Measurements from ENCODE around the gene MEOX2. TPM values are rescaled to one million over a fixed set of nuclear protein-coding genes. Genes with fewer than 3 reads are reported as not detected.

MEOX2 gene
- total RNA-seq, 1 experiment from 2014 or later: not detected

DNA sequence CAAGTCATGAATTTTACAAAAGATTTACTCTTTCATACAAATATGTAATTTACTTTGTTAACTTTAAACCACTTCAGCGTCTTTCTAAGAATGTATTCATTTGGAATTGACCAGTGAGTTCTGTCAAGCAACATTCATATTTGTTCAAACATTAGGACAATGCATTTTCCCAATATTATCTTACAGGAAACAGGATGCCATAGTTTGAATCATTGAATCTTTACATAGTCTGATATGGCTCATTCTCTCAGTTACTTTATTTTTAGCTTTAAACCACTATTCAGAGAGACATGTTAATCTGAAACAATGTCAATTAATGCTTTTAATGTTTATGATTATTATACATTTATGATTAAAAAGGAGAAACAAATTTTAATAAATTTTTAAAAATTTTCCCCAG lies 21.1 kb upstream of the MEOX2 start:
- Mint-ChIP-seq H3K4me3 (ENCODE audit: unreplicated experiment) (no peak overlapping the region), H3K4me1 (ENCODE audit: insufficient read depth, unreplicated experiment) (no peaks in the 10 kb centered on the region), H3K9me3 (ENCODE audit: unreplicated experiment) (no peaks in the 10 kb centered on the region), H3K27ac (ENCODE audit: low read depth, unreplicated experiment) (no peak overlapping the region), H3K36me3 (ENCODE audit: insufficient read depth, unreplicated experiment) (no peaks in the 10 kb centered on the region), H3K27me3 (ENCODE audit: insufficient read depth, unreplicated experiment) (peaks cover 60% of the 10 kb centered on the region)
- CTCF ChIA-PET: no interaction called here
- intact Hi-C loops (cut with micrococcal nuclease): no loop called here
- BruUV-seq (replicated peaks): no TSS peak
- DNase-seq (ENCODE audit: unreplicated experiment): no peak
- POLR2A ChIA-PET: no interaction called here
- TF ChIP-seq, protein P1, sequence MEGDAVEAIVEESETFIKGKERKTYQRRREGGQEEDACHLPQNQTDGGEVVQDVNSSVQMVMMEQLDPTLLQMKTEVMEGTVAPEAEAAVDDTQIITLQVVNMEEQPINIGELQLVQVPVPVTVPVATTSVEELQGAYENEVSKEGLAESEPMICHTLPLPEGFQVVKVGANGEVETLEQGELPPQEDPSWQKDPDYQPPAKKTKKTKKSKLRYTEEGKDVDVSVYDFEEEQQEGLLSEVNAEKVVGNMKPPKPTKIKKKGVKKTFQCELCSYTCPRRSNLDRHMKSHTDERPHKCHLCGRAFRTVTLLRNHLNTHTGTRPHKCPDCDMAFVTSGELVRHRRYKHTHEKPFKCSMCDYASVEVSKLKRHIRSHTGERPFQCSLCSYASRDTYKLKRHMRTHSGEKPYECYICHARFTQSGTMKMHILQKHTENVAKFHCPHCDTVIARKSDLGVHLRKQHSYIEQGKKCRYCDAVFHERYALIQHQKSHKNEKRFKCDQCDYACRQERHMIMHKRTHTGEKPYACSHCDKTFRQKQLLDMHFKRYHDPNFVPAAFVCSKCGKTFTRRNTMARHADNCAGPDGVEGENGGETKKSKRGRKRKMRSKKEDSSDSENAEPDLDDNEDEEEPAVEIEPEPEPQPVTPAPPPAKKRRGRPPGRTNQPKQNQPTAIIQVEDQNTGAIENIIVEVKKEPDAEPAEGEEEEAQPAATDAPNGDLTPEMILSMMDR (IDR thresholded peaks at IDR 0.05; ENCODE audit: unreplicated experiment): no peak

DNA sequence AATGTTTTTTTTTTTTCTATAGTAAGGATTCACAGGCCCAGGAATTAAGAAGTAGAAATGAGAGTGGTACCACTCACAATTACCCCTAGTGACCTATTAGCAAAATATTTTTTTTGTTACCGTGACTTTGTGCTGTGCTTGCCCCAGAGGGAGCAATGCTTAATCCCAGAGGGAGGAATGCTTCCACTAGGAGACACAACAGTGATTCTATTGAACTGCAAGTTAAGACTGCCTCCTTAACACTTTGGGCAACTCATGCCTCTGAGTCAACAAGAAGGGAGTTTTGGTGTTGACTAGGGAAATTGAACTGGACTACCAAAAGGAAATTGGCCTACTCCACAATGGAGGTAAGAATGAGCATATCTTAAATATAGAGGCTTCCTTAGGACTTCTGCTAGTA lies 17.2 kb upstream of the MEOX2 start:
- H3K27ac Mint-ChIP-seq (ENCODE audit: low read depth, unreplicated experiment): no peak overlapping the region
- DNase-seq (ENCODE audit: unreplicated experiment): no peak
- no peaks in the 10 kb centered on the region for H3K36me3 Mint-ChIP-seq (ENCODE audit: insufficient read depth, unreplicated experiment)
- CTCF ChIA-PET: no interaction called here
- TF ChIP-seq, protein P1 (IDR thresholded peaks at IDR 0.05; ENCODE audit: unreplicated experiment): no peak
- H3K27me3 Mint-ChIP-seq (ENCODE audit: insufficient read depth, unreplicated experiment): peaks cover 57% of the 10 kb centered on the region
- no peak overlapping the region for H3K4me3 Mint-ChIP-seq (ENCODE audit: unreplicated experiment)
- BruUV-seq (replicated peaks): no TSS peak
- no peaks in the 10 kb centered on the region for H3K9me3 Mint-ChIP-seq (ENCODE audit: unreplicated experiment)
- intact Hi-C loops (cut with micrococcal nuclease): no loop called here
- POLR2A ChIA-PET: no interaction called here
- no peaks in the 10 kb centered on the region for H3K4me1 Mint-ChIP-seq (ENCODE audit: insufficient read depth, unreplicated experiment)

GRCh38 chr7:15692501-15693020 lies 6.1 kb upstream of the MEOX2 start:
- CTCF ChIA-PET: interaction anchor here (0.6 kb wide), 2 partner anchors 29 to 1284 kb away, joined by 3 to 5 read pairs; no protein-coding TSS in a partner anchor
- no peaks in the 10 kb centered on the region for H3K4me1 Mint-ChIP-seq (ENCODE audit: insufficient read depth, unreplicated experiment)
- no peak overlapping the region for H3K27ac Mint-ChIP-seq (ENCODE audit: low read depth, unreplicated experiment)
- TF ChIP-seq, protein P1 (IDR thresholded peaks at IDR 0.05; ENCODE audit: unreplicated experiment): no peak
- intact Hi-C loops (cut with micrococcal nuclease): no loop called here
- POLR2A ChIA-PET: no interaction called here
- peaks cover 73% of the 10 kb centered on the region for H3K27me3 Mint-ChIP-seq (ENCODE audit: insufficient read depth, unreplicated experiment)
- H3K9me3 Mint-ChIP-seq (ENCODE audit: unreplicated experiment): no peaks in the 10 kb centered on the region
- no peaks in the 10 kb centered on the region for H3K36me3 Mint-ChIP-seq (ENCODE audit: insufficient read depth, unreplicated experiment)
- BruUV-seq (replicated peaks): no TSS peak
- no peak for DNase-seq (ENCODE audit: unreplicated experiment)
- no peak overlapping the region for H3K4me3 Mint-ChIP-seq (ENCODE audit: unreplicated experiment)

- TF ChIP-seq, protein P1 (IDR thresholded peaks at IDR 0.05; ENCODE audit: unreplicated experiment): no peak
- CTCF ChIA-PET: no interaction called here
- H3K27ac Mint-ChIP-seq (ENCODE audit: low read depth, unreplicated experiment): no peak overlapping the region
- no peaks in the 10 kb centered on the region for H3K9me3 Mint-ChIP-seq (ENCODE audit: unreplicated experiment)
- no peak for DNase-seq (ENCODE audit: unreplicated experiment)
- H3K4me3 Mint-ChIP-seq (ENCODE audit: unreplicated experiment): no peak overlapping the region
- H3K4me1 Mint-ChIP-seq (ENCODE audit: insufficient read depth, unreplicated experiment): no peaks in the 10 kb centered on the region
- POLR2A ChIA-PET: no interaction called here
- H3K27me3 Mint-ChIP-seq (ENCODE audit: insufficient read depth, unreplicated experiment): peaks cover 89% of the 10 kb centered on the region
- BruUV-seq (replicated peaks): no TSS peak
- intact Hi-C loops (cut with micrococcal nuclease): no loop called here
- no peaks in the 10 kb centered on the region for H3K36me3 Mint-ChIP-seq (ENCODE audit: insufficient read depth, unreplicated experiment)
These were observed 2.4 kb upstream of the MEOX2 start for GRCh38 chr7:15688911-15689310.
